ENCODE measurements around the gene FABP2.

Gene FABP2

DNA sequence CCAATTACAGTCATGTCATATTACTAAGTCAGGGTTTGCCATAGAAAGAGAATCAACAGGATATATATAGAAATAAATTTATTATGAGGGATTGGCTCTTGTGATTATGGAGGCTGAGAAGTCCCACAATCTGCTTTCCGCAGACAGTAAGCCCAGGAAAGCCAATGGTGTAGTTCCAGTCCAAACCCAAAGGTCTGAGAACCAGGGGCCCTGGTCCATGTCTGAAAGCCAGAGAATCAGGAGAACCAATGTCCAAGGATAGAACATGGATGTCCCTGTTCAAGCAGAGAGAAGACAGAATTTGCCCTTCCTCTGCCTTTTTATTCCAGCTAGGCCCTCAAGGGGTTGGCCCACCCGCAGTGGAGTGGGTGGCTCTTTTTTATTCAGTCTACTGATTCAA lies 25.6 kb downstream of the FABP2 start:
- DNase-seq, result no peak
- TF ChIP-seq CTCF (IDR thresholded peaks at IDR 0.05; ENCODE audit: low read length) (no peak), EZH2 (optimal IDR thresholded peaks at IDR 0.05; ENCODE audit: low read depth, low read length) (no peak), EZH2phosphoT487 (IDR thresholded peaks at IDR 0.05; ENCODE audit: low read length) (no peak)
- H3K4me3 ChIP-seq (ENCODE audit: low read length), result no peak overlapping the region
- H3K27ac ChIP-seq (ENCODE audit: low read length), result no peak overlapping the region
- H3K36me3 ChIP-seq (replicated peaks; ENCODE audit: insufficient read depth, low read length), result no peaks in the 10 kb centered on the region
- H3K9ac ChIP-seq (ENCODE audit: low read length), result no peak overlapping the region
- H3F3A ChIP-seq (ENCODE audit: insufficient read depth, low read length), result peaks cover 18% of the 10 kb centered on the region
- peaks cover 40% of the 10 kb centered on the region for H3K79me2 ChIP-seq (ENCODE audit: low read length)
- H4K20me1 ChIP-seq (ENCODE audit: insufficient read depth, low read length), result no peaks in the 10 kb centered on the region
- H3K4me1 ChIP-seq (ENCODE audit: low read length), result peaks cover 8% of the 10 kb centered on the region
- H2AFZ ChIP-seq (ENCODE audit: low read length), result no peak overlapping the region
- H3K4me2 ChIP-seq (ENCODE audit: low read depth, low read length), result no peak overlapping the region
- H3K9me3 ChIP-seq (replicated peaks; ENCODE audit: insufficient read depth, low read length), result no peaks in the 10 kb centered on the region
- no peaks in the 10 kb centered on the region for H3K9me2 ChIP-seq (replicated peaks; ENCODE audit: insufficient read depth, low read length)
- H3K27me3 ChIP-seq (replicated peaks; ENCODE audit: insufficient read depth, low read length), result no peaks in the 10 kb centered on the region

GRCh38 chr4:119290598-119290997 lies 31.3 kb downstream of the FABP2 start:
- H3F3A ChIP-seq (ENCODE audit: insufficient read depth, low read length), result 0 out of 2 replicates have a peak, but pooled peaks cover under 1% of the 10 kb centered on the region
- TF ChIP-seq EZH2 (optimal IDR thresholded peaks at IDR 0.05; ENCODE audit: low read depth, low read length) (no peak), CTCF (IDR thresholded peaks at IDR 0.05; ENCODE audit: low read length) (no peak), EZH2phosphoT487 (IDR thresholded peaks at IDR 0.05; ENCODE audit: low read length) (no peak)
- no peak overlapping the region for H3K4me2 ChIP-seq (ENCODE audit: low read depth, low read length)
- H3K9me2 ChIP-seq (replicated peaks; ENCODE audit: insufficient read depth, low read length), result no peaks in the 10 kb centered on the region
- DNase-seq, result no peak
- H3K4me1 ChIP-seq (ENCODE audit: low read length), result peaks cover 1% of the 10 kb centered on the region; the same call in 1 of the 2 replicates
- no peaks in the 10 kb centered on the region for H3K9me3 ChIP-seq (replicated peaks; ENCODE audit: insufficient read depth, low read length)
- H3K36me3 ChIP-seq (replicated peaks; ENCODE audit: insufficient read depth, low read length), result no peaks in the 10 kb centered on the region
- H2AFZ ChIP-seq (ENCODE audit: low read length), result no peak overlapping the region
- no peak overlapping the region for H3K9ac ChIP-seq (ENCODE audit: low read length)
- no peak overlapping the region for H3K27ac ChIP-seq (ENCODE audit: low read length)
- no peaks in the 10 kb centered on the region for H3K27me3 ChIP-seq (replicated peaks; ENCODE audit: insufficient read depth, low read length)
- no peaks in the 10 kb centered on the region for H4K20me1 ChIP-seq (ENCODE audit: insufficient read depth, low read length)
- H3K4me3 ChIP-seq (ENCODE audit: low read length), result no peak overlapping the region
- peaks cover 18% of the 10 kb centered on the region for H3K79me2 ChIP-seq (ENCODE audit: low read length)

DNA sequence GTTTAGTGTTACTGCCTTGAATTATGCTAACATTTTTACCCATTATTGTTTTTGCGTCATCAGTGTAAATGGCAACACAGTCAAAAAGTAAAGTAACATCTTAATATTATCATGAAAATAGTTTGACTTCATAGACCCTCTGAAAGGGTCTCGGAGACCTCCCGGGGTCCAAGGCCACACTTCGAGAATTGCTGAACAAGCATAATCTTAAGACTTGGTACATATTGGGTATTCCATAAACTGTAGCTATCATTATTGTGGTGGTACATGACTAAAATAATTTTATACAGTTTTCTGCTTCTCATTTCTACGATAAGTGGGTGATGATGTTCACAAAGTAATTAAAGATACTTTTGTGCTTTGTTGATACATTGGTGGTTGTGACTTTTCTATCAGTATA lies 32.6 kb downstream of the FABP2 start:
- no peak overlapping the region for H3K4me3 ChIP-seq (ENCODE audit: low read length)
- H3K9ac ChIP-seq (ENCODE audit: low read length), result no peak overlapping the region
- TF ChIP-seq EZH2 (optimal IDR thresholded peaks at IDR 0.05; ENCODE audit: low read depth, low read length), result no peak
- TF ChIP-seq EZH2phosphoT487 (IDR thresholded peaks at IDR 0.05; ENCODE audit: low read length), result no peak
- TF ChIP-seq CTCF (IDR thresholded peaks at IDR 0.05; ENCODE audit: low read length), result no peak
- no peaks in the 10 kb centered on the region for H3K9me2 ChIP-seq (replicated peaks; ENCODE audit: insufficient read depth, low read length)
- no peaks in the 10 kb centered on the region for H4K20me1 ChIP-seq (ENCODE audit: insufficient read depth, low read length)
- no peaks in the 10 kb centered on the region for H3K36me3 ChIP-seq (replicated peaks; ENCODE audit: insufficient read depth, low read length)
- H3K27ac ChIP-seq (ENCODE audit: low read length), result no peak overlapping the region
- H3K4me2 ChIP-seq (ENCODE audit: low read depth, low read length), result no peak overlapping the region
- H3K9me3 ChIP-seq (replicated peaks; ENCODE audit: insufficient read depth, low read length), result no peaks in the 10 kb centered on the region
- H3K4me1 ChIP-seq (ENCODE audit: low read length), result peaks cover 7% of the 10 kb centered on the region; the same call in 1 of the 2 replicates
- H3K27me3 ChIP-seq (replicated peaks; ENCODE audit: insufficient read depth, low read length), result no peaks in the 10 kb centered on the region
- peaks cover 11% of the 10 kb centered on the region for H3F3A ChIP-seq (ENCODE audit: insufficient read depth, low read length)
- no peak for DNase-seq
- H2AFZ ChIP-seq (ENCODE audit: low read length), result no peak overlapping the region
- H3K79me2 ChIP-seq (ENCODE audit: low read length), result peaks cover 22% of the 10 kb centered on the region

Measured in MM.1S (cell line).